IPS-15b (cell line): ENCODE measurements around the gene NFATC2IP.
"Not testable (repeated sequence)": the region's sequence is repeated elsewhere in the genome, so short reads cannot be mapped to it uniquely, and the experiment has no call there.

Source experiments
- H3K27me3 ChIP-seq: one replicate; pipeline ENCODE4 v1.6.1; 2013; ENCODE audit warnings: low read length; ENCODE audit not compliant: control insufficient read depth, insufficient read depth
- H3K36me3 ChIP-seq: one replicate; pipeline ENCODE4 v1.6.1; 2013; ENCODE audit warnings: low read length; ENCODE audit not compliant: control insufficient read depth, insufficient read depth
- H3K4me1 ChIP-seq: one replicate; pipeline ENCODE4 v1.6.1; 2013; ENCODE audit warnings: mild to moderate bottlenecking, low read length; ENCODE audit not compliant: control insufficient read depth, insufficient read depth
- H3K4me3 ChIP-seq: one replicate; pipeline ENCODE4 v1.5.1; 2013; ENCODE audit warnings: low read depth, low read length
- H3K9ac ChIP-seq: one replicate; pipeline ENCODE4 v1.6.1; 2013; ENCODE audit warnings: low read depth, mild to moderate bottlenecking, low read length
- H3K9me3 ChIP-seq: one replicate; pipeline ENCODE4 v1.6.1; 2013; ENCODE audit warnings: mild to moderate bottlenecking, low read length; ENCODE audit not compliant: control insufficient read depth, insufficient read depth

NFATC2IP gene

GRCh38 chr16:28977703-28978662 lies 27.2 kb downstream of the NFATC2IP start:
- Histone ChIP-seq H3K36me3 (peaks cover 14% of the 10 kb centered on the region), H3K4me3 (no peak overlapping the region), H3K27me3 (no peaks in the 10 kb centered on the region), H3K9me3 (no peaks in the 10 kb centered on the region), H3K9ac (no peak overlapping the region), H3K4me1 (peaks cover 4% of the 10 kb centered on the region)

- H3K4me1 ChIP-seq, H3K9ac ChIP-seq, H3K27me3 ChIP-seq, H3K4me3 ChIP-seq, H3K9me3 ChIP-seq: not testable (repeated sequence)
- H3K36me3 ChIP-seq, result peaks cover 25% of the 10 kb centered on the region
Observed at GRCh38 chr16:28980330-28980729, 29.6 kb downstream of the NFATC2IP start.

- no peak overlapping the region for H3K9ac ChIP-seq
- no peaks in the 10 kb centered on the region for H3K27me3 ChIP-seq
- H3K4me3 ChIP-seq, result no peak overlapping the region
- H3K4me1 ChIP-seq, result no peaks in the 10 kb centered on the region
- no peaks in the 10 kb centered on the region for H3K9me3 ChIP-seq
- H3K36me3 ChIP-seq, result peaks cover 25% of the 10 kb centered on the region
Observed at GRCh38 chr16:28980929-28981328, 30.2 kb downstream of the NFATC2IP start.

GRCh38 chr16:28981517-28981916 lies 30.8 kb downstream of the NFATC2IP start:
- no peaks in the 10 kb centered on the region for H3K9me3 ChIP-seq
- H3K4me3 ChIP-seq, result no peak overlapping the region
- H3K4me1 ChIP-seq, result no peaks in the 10 kb centered on the region
- no peaks in the 10 kb centered on the region for H3K27me3 ChIP-seq
- peaks cover 27% of the 10 kb centered on the region for H3K36me3 ChIP-seq
- H3K9ac ChIP-seq, result no peak overlapping the region

GRCh38 chr16:28982418-28982817 lies 31.7 kb downstream of the NFATC2IP start:
- Histone ChIP-seq H3K4me1 (no peaks in the 10 kb centered on the region), H3K9me3 (no peaks in the 10 kb centered on the region), H3K4me3 (no peak overlapping the region), H3K9ac (no peak overlapping the region), H3K27me3 (no peaks in the 10 kb centered on the region), H3K36me3 (peaks cover 32% of the 10 kb centered on the region)

- Histone ChIP-seq H3K27me3 (no peaks in the 10 kb centered on the region), H3K4me3 (no peak overlapping the region), H3K9me3 (no peaks in the 10 kb centered on the region), H3K4me1 (no peaks in the 10 kb centered on the region), H3K9ac (no peak overlapping the region), H3K36me3 (peaks cover 34% of the 10 kb centered on the region)
Observed at GRCh38 chr16:28982949-28983348, 32.2 kb downstream of the NFATC2IP start.

- peaks cover 34% of the 10 kb centered on the region for H3K36me3 ChIP-seq
- H3K4me1 ChIP-seq, result no peaks in the 10 kb centered on the region
- no peaks in the 10 kb centered on the region for H3K27me3 ChIP-seq
- H3K9me3 ChIP-seq, result no peaks in the 10 kb centered on the region
- no peak overlapping the region for H3K4me3 ChIP-seq
- no peak overlapping the region for H3K9ac ChIP-seq
Observed at GRCh38 chr16:28983644-28984043, 32.9 kb downstream of the NFATC2IP start.

- no peaks in the 10 kb centered on the region for H3K27me3 ChIP-seq
- H3K36me3 ChIP-seq, result peaks cover 35% of the 10 kb centered on the region
- H3K9me3 ChIP-seq, result no peaks in the 10 kb centered on the region
- H3K4me1 ChIP-seq, result no peaks in the 10 kb centered on the region
- no peak overlapping the region for H3K4me3 ChIP-seq
- H3K9ac ChIP-seq, result no peak overlapping the region
Observed at GRCh38 chr16:28984091-28984490, 33.4 kb downstream of the NFATC2IP start.

GRCh38 chr16:28984619-28985135 lies 33.9 kb downstream of the NFATC2IP start, which contains the start of gene LAT:
Gene LAT, plus strand, starts transcription at chr16:28985052. Its CDS starts 366 bp downstream, at chr16:28985418.
- peaks cover 39% of the 10 kb centered on the region for H3K36me3 ChIP-seq
- H3K9me3 ChIP-seq, result no peaks in the 10 kb centered on the region
- H3K4me1 ChIP-seq, result no peaks in the 10 kb centered on the region
- no peak within 1 kb of the TSS for H3K9ac ChIP-seq
- no peaks in the 10 kb centered on the region for H3K27me3 ChIP-seq
- H3K4me3 ChIP-seq, result no peak within 1 kb of the TSS

GRCh38 chr16:28985211-28986041 lies 34.7 kb downstream of the NFATC2IP start:
- H3K9ac ChIP-seq, result no peak overlapping the region
- no peaks in the 10 kb centered on the region for H3K9me3 ChIP-seq
- no peak overlapping the region for H3K4me3 ChIP-seq
- peaks cover 42% of the 10 kb centered on the region for H3K36me3 ChIP-seq
- H3K27me3 ChIP-seq, result no peaks in the 10 kb centered on the region
- H3K4me1 ChIP-seq, result no peaks in the 10 kb centered on the region

- Histone ChIP-seq H3K9ac (no peak overlapping the region), H3K36me3 (peaks cover 42% of the 10 kb centered on the region)
Observed at GRCh38 chr16:28986046-28986445, 35.3 kb downstream of the NFATC2IP start.

More at GRCh38 chr16:28986046-28986445, 35.3 kb downstream of the NFATC2IP start:
- H3K4me1 ChIP-seq, result no peaks in the 10 kb centered on the region
- H3K27me3 ChIP-seq, result no peaks in the 10 kb centered on the region
- no peak overlapping the region for H3K4me3 ChIP-seq
- H3K9me3 ChIP-seq, result no peaks in the 10 kb centered on the region
